ENCODE results near the gene LVRN.
"Not testable (repeated sequence)": the region's sequence is repeated elsewhere in the genome, so short reads cannot be mapped to it uniquely, and the experiment has no call there.

Gene LVRN

GRCh38 chr5:115962239-115962564 lies at the start of gene LVRN:
Gene LVRN (plus strand): TSS chr5:115962475. CDS start chr5:115962618, 143 bp downstream.
- Histone ChIP-seq H3K9me3 (ENCODE audit: control insufficient read depth in 1 of 2, low read length in 2 of 2) (no peaks in the 10 kb centered on the region), H3K4me3 (ENCODE audit: low read depth in 1 of 2, low read length in 2 of 2) (peak within 1 kb of the TSS; percentile 13 to 66), H3K4me1 (ENCODE audit: control insufficient read depth in 1 of 2, insufficient read depth in 2 of 2, low read length in 2 of 2) (peaks cover 0 to 21% of the 10 kb centered on the region in 2 donors), H3K27me3 (ENCODE audit: low read depth, low read length) (peaks cover 32% of the 10 kb centered on the region), H3K36me3 (ENCODE audit: control insufficient read depth in 1 of 2, insufficient read depth in 2 of 2, low read length in 2 of 2) (no peaks in the 10 kb centered on the region), H3K27ac (ENCODE audit: low read length) (no peak within 1 kb of the TSS)

- H3K27ac ChIP-seq (ENCODE audit: low read length); H3K9me3 ChIP-seq (ENCODE audit: control insufficient read depth in 1 of 2, low read length in 2 of 2); H3K27me3 ChIP-seq (ENCODE audit: low read depth, low read length); H3K4me3 ChIP-seq (ENCODE audit: low read depth in 1 of 2, low read length in 2 of 2); H3K4me1 ChIP-seq (ENCODE audit: control insufficient read depth in 1 of 2, insufficient read depth in 2 of 2, low read length in 2 of 2): not testable (repeated sequence)
- H3K36me3 ChIP-seq (ENCODE audit: control insufficient read depth in 1 of 2, insufficient read depth in 2 of 2, low read length in 2 of 2): peaks cover 0 to 11% of the 10 kb centered on the region in 2 donors
Observed at GRCh38 chr5:115913623-115914400, 48.5 kb upstream of the LVRN start.

GRCh38 chr5:115920171-115920725 lies 42.0 kb upstream of the LVRN start:
- no peak overlapping the region for H3K4me3 ChIP-seq (ENCODE audit: low read depth in 1 of 2, low read length in 2 of 2)
- H3K9me3 ChIP-seq (ENCODE audit: control insufficient read depth in 1 of 2, low read length in 2 of 2): no peaks in the 10 kb centered on the region
- no peaks in the 10 kb centered on the region for H3K27me3 ChIP-seq (ENCODE audit: low read depth, low read length)
- peaks cover 0 to 7% of the 10 kb centered on the region in 2 donors for H3K36me3 ChIP-seq (ENCODE audit: control insufficient read depth in 1 of 2, insufficient read depth in 2 of 2, low read length in 2 of 2)
- H3K4me1 ChIP-seq (ENCODE audit: control insufficient read depth in 1 of 2, insufficient read depth in 2 of 2, low read length in 2 of 2): no peaks in the 10 kb centered on the region
- H3K27ac ChIP-seq (ENCODE audit: low read length): no peak overlapping the region

- not testable (repeated sequence) for H3K4me3 ChIP-seq (ENCODE audit: low read depth in 1 of 2, low read length in 2 of 2); H3K36me3 ChIP-seq (ENCODE audit: control insufficient read depth in 1 of 2, insufficient read depth in 2 of 2, low read length in 2 of 2); H3K27me3 ChIP-seq (ENCODE audit: low read depth, low read length); H3K4me1 ChIP-seq (ENCODE audit: control insufficient read depth in 1 of 2, insufficient read depth in 2 of 2, low read length in 2 of 2); H3K9me3 ChIP-seq (ENCODE audit: control insufficient read depth in 1 of 2, low read length in 2 of 2); H3K27ac ChIP-seq (ENCODE audit: low read length)
Observed at GRCh38 chr5:115928578-115929407, 33.5 kb upstream of the LVRN start.

GRCh38 chr5:115930171-115930570 lies 32.1 kb upstream of the LVRN start:
- H3K4me1 ChIP-seq (ENCODE audit: control insufficient read depth in 1 of 2, insufficient read depth in 2 of 2, low read length in 2 of 2); H3K9me3 ChIP-seq (ENCODE audit: control insufficient read depth in 1 of 2, low read length in 2 of 2); H3K4me3 ChIP-seq (ENCODE audit: low read depth in 1 of 2, low read length in 2 of 2); H3K36me3 ChIP-seq (ENCODE audit: control insufficient read depth in 1 of 2, insufficient read depth in 2 of 2, low read length in 2 of 2); H3K27ac ChIP-seq (ENCODE audit: low read length); H3K27me3 ChIP-seq (ENCODE audit: low read depth, low read length): not testable (repeated sequence)

GRCh38 chr5:115930630-115931337 lies 31.5 kb upstream of the LVRN start:
- no peaks in the 10 kb centered on the region for H3K36me3 ChIP-seq (ENCODE audit: control insufficient read depth in 1 of 2, insufficient read depth in 2 of 2, low read length in 2 of 2)
- no peak overlapping the region for H3K4me3 ChIP-seq (ENCODE audit: low read depth in 1 of 2, low read length in 2 of 2)
- no peaks in the 10 kb centered on the region for H3K9me3 ChIP-seq (ENCODE audit: control insufficient read depth in 1 of 2, low read length in 2 of 2)
- no peak overlapping the region for H3K27ac ChIP-seq (ENCODE audit: low read length)
- no peaks in the 10 kb centered on the region for H3K27me3 ChIP-seq (ENCODE audit: low read depth, low read length)
- H3K4me1 ChIP-seq (ENCODE audit: control insufficient read depth in 1 of 2, insufficient read depth in 2 of 2, low read length in 2 of 2): no peaks in the 10 kb centered on the region

GRCh38 chr5:115932991-115933390 lies 29.3 kb upstream of the LVRN start:
- Histone ChIP-seq H3K36me3 (ENCODE audit: control insufficient read depth in 1 of 2, insufficient read depth in 2 of 2, low read length in 2 of 2) (no peaks in the 10 kb centered on the region), H3K9me3 (ENCODE audit: control insufficient read depth in 1 of 2, low read length in 2 of 2) (no peaks in the 10 kb centered on the region), H3K4me1 (ENCODE audit: control insufficient read depth in 1 of 2, insufficient read depth in 2 of 2, low read length in 2 of 2) (no peaks in the 10 kb centered on the region), H3K27ac (ENCODE audit: low read length) (no peak overlapping the region), H3K27me3 (ENCODE audit: low read depth, low read length) (no peaks in the 10 kb centered on the region), H3K4me3 (ENCODE audit: low read depth in 1 of 2, low read length in 2 of 2) (no peak overlapping the region)

- Histone ChIP-seq H3K4me1 (ENCODE audit: control insufficient read depth in 1 of 2, insufficient read depth in 2 of 2, low read length in 2 of 2) (no peaks in the 10 kb centered on the region), H3K4me3 (ENCODE audit: low read depth in 1 of 2, low read length in 2 of 2) (no peak overlapping the region), H3K36me3 (ENCODE audit: control insufficient read depth in 1 of 2, insufficient read depth in 2 of 2, low read length in 2 of 2) (no peaks in the 10 kb centered on the region), H3K27ac (ENCODE audit: low read length) (no peak overlapping the region), H3K27me3 (ENCODE audit: low read depth, low read length) (no peaks in the 10 kb centered on the region), H3K9me3 (ENCODE audit: control insufficient read depth in 1 of 2, low read length in 2 of 2) (no peaks in the 10 kb centered on the region)
Observed at GRCh38 chr5:115934388-115934974, 27.8 kb upstream of the LVRN start.

- Histone ChIP-seq H3K36me3 (ENCODE audit: control insufficient read depth in 1 of 2, insufficient read depth in 2 of 2, low read length in 2 of 2) (no peaks in the 10 kb centered on the region), H3K9me3 (ENCODE audit: control insufficient read depth in 1 of 2, low read length in 2 of 2) (no peaks in the 10 kb centered on the region), H3K27ac (ENCODE audit: low read length) (no peak overlapping the region), H3K4me1 (ENCODE audit: control insufficient read depth in 1 of 2, insufficient read depth in 2 of 2, low read length in 2 of 2) (no peaks in the 10 kb centered on the region), H3K27me3 (ENCODE audit: low read depth, low read length) (no peaks in the 10 kb centered on the region), H3K4me3 (ENCODE audit: low read depth in 1 of 2, low read length in 2 of 2) (no peak overlapping the region)
Observed at GRCh38 chr5:115936031-115936430, 26.2 kb upstream of the LVRN start.

GRCh38 chr5:115939059-115939458 lies 23.2 kb upstream of the LVRN start:
- H3K9me3 ChIP-seq (ENCODE audit: control insufficient read depth in 1 of 2, low read length in 2 of 2): no peaks in the 10 kb centered on the region
- H3K4me3 ChIP-seq (ENCODE audit: low read depth in 1 of 2, low read length in 2 of 2): no peak overlapping the region
- H3K27ac ChIP-seq (ENCODE audit: low read length): no peak overlapping the region
- no peaks in the 10 kb centered on the region for H3K36me3 ChIP-seq (ENCODE audit: control insufficient read depth in 1 of 2, insufficient read depth in 2 of 2, low read length in 2 of 2)
- H3K4me1 ChIP-seq (ENCODE audit: control insufficient read depth in 1 of 2, insufficient read depth in 2 of 2, low read length in 2 of 2): no peaks in the 10 kb centered on the region
- H3K27me3 ChIP-seq (ENCODE audit: low read depth, low read length): no peaks in the 10 kb centered on the region

All from muscle layer of duodenum (tissue), 2 donors.